Measurements from ENCODE around the gene PBX3.
"Not testable (repeated sequence)": the region's sequence is repeated elsewhere in the genome, so short reads cannot be mapped to it uniquely, and the experiment has no call there.

The PBX3 gene

DNA sequence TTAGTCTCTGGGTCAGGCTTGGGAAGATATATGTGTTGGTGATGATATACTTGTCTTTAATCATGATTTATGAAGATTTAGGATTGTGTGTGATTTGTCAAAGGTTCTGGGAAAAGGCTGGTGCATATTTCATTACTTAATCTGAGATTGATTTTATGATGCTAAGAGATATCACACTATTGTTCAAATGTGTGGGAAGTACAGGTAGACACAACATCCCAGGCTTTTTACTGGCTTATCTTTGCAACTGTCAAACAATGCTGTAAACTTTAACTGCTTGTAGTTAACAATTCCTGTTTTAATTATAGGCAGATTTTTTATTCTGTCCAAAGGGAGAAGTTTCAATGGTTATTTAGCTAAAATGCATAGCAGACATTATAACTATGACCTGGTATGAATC is 23.9 kb downstream of the PBX3 start:
- H3K4me3 ChIP-seq (ENCODE audit: low read depth, low read length): no peak overlapping the region
- no peak for DNase-seq (ENCODE audit: low read depth)
- TF ChIP-seq, protein P1, sequence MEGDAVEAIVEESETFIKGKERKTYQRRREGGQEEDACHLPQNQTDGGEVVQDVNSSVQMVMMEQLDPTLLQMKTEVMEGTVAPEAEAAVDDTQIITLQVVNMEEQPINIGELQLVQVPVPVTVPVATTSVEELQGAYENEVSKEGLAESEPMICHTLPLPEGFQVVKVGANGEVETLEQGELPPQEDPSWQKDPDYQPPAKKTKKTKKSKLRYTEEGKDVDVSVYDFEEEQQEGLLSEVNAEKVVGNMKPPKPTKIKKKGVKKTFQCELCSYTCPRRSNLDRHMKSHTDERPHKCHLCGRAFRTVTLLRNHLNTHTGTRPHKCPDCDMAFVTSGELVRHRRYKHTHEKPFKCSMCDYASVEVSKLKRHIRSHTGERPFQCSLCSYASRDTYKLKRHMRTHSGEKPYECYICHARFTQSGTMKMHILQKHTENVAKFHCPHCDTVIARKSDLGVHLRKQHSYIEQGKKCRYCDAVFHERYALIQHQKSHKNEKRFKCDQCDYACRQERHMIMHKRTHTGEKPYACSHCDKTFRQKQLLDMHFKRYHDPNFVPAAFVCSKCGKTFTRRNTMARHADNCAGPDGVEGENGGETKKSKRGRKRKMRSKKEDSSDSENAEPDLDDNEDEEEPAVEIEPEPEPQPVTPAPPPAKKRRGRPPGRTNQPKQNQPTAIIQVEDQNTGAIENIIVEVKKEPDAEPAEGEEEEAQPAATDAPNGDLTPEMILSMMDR (IDR thresholded peaks at IDR 0.05; ENCODE audit: control insufficient read depth, extremely low read depth, insufficient read depth): no peak

DNA sequence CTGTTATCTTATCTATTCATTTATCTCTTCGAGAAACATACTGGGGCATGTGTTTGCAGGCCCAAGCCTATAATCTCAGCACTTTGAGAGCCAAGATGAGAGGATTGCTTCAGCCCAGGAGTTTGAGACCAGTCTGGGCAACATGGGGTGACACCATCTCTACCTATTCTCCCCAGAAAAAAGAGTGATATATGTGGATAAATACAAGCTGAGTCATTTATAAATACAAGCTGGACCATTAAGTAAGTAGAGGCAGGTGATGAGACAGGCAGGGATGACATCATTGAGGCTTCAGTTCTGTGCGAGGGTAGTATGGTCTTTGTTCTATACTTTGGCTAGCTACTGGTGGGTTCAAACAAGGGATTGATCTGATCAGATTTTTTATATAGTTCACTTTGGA is 25.6 kb downstream of the PBX3 start:
- TF ChIP-seq, protein P1 (IDR thresholded peaks at IDR 0.05; ENCODE audit: control insufficient read depth, extremely low read depth, insufficient read depth): no peak

DNA sequence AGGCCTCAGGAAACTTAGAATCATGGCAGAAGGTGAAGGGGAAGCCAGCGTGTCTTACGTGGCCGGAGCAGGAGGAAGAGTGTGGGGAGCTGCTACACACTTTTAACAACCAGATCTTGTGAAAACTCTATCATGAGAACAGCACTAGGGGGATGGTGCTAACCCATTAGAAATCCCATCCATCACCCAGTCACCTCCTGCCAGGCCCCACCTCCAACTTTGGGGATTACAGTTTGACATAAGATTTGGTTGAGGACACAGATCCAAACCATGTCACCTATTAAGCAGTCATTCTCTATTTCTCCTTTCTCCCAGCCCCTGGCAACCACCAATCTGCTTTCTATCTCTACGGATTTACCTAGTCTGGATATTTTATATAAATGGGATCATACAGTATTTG is 26.9 kb downstream of the PBX3 start:
- TF ChIP-seq, protein P1 (IDR thresholded peaks at IDR 0.05; ENCODE audit: control insufficient read depth, extremely low read depth, insufficient read depth): no peak
- DNase-seq (ENCODE audit: low read depth): no peak
- no peak overlapping the region for H3K4me3 ChIP-seq (ENCODE audit: low read depth, low read length)

More for the DNA sequence above, 25.6 kb downstream of the PBX3 start:
- DNase-seq (ENCODE audit: low read depth): no peak
- no peak overlapping the region for H3K4me3 ChIP-seq (ENCODE audit: low read depth, low read length)

DNA sequence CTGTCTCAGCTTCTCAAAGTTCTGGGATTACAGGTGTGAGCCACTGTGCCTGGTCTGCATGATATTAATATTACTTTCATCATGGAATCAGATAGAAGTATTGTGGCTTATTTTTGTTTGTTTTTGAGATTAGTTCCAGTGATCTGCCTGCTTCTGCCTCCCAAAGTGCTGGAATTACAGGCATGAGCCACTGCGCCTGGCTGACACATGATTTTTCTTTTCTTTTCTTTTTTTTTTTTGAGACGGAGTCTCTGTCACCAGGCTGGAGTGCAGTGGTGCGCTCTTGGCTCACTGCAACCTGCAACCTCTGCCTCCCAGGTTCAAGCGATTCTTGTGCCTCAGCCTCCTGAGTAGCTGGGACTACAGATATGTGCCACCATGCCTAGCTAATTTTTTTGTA is 29.6 kb downstream of the PBX3 start:
- not testable (repeated sequence) for DNase-seq (ENCODE audit: low read depth); H3K4me3 ChIP-seq (ENCODE audit: low read depth, low read length)

DNA sequence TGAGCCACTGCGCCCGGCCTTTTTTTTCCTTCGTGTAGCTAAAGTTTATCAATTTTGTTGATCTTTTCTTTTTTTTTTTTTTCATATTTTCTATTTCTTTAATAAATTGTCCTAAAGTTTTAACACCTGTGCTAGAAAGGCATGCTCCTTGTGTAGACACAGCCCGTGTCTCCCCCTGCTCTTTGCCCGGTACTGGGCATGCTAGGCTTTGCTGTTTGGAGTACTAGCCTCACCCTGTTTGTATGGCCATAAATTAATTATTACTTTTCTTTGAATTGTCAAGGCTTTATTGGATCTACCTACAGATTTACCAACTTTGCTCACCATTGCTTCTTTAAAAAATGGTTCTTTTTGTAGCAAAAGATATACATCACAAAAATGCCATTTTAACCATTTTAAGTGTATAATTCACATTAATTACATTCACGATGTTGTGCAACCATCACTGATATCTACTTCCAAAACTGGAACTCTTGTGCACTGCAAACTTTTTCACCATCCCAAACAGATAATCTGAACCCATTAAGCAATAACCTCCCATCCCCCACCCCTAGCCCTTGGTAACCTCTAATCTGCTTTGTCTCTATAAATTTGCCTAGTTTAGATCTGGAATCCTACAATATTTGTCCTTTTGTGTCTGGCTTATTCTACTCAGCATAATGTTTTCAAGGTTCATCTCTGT is 31.5 kb downstream of the PBX3 start:
- not testable (repeated sequence) for DNase-seq (ENCODE audit: low read depth); H3K4me3 ChIP-seq (ENCODE audit: low read depth, low read length)

DNA sequence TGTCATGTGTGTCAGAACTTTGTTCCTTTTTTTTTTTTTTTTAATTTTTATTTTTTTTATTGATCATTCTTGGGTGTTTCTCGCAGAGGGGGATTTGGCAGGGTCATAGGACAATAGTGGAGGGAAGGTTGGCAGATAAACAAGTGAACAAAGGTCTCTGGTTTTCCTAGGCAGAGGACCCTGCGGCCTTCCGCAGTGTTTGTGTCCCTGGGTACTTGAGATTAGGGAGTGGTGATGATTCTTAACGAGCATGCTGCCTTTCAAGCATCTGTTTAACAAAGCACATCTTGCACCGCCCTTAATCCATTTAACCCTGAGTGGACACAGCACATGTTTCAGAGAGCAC is 32.0 kb downstream of the PBX3 start:
- DNase-seq (ENCODE audit: low read depth): not testable (repeated sequence)

DNA sequence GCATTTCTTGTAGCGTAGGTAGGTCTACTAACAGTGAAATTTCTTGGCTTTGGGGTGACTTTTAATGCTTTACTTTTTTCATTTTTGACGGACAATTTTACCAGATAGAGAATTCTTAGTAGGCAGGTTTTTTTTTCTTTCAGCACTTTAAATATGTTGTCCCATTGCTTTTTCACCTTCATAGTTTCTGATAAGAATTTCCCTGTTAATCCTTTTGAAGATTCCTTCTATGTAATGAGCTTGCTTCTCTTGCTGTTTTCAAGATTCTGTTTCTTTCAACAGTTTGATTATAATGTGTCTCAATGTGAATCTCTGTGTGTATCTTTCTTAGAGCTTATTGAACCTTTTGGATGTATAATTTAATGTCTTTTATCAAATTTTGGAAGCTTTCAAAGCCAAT is 35.5 kb downstream of the PBX3 start:
- H3K4me3 ChIP-seq (ENCODE audit: low read depth, low read length): no peak overlapping the region
- TF ChIP-seq, protein P1 (IDR thresholded peaks at IDR 0.05; ENCODE audit: control insufficient read depth, extremely low read depth, insufficient read depth): no peak
- no peak for DNase-seq (ENCODE audit: low read depth)

More for the DNA sequence above, 32.0 kb downstream of the PBX3 start:
- not testable (repeated sequence) for H3K4me3 ChIP-seq (ENCODE audit: low read depth, low read length)

DNA sequence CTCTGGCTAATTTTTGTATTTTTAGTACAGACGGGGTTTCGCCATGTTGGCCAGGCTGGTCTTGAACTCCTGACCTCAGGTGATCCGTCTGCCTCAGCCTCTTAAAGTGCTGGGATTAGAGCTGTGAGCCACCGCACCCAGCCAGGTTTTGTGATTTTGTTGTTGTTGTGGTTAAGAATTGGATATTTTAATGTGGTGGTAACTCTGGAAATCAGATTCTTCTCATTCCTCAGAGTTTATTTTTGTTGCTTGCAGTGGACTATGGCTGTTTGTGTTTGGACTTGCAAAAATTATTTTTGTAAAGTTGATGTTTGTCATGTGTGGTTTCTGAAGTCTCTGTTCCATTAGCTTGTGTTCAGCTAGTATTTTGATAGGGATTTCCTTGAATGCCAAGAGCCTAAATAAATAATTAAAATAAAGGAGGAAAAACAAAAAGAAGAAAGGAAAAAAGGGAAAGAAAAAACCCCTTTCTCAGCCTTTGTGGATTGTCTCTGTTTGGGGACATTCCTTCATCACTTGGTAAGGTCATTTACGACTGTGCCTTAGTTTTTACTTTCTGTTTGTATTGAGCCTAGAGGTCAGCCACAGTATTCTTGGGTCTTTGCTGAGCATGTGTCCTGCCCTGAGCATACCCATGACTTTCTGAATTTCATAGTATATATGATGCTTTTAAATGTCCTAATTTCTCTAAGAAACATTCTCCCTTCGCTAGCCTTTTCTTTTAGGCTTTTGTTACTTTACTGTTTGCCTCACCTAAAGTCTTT is 37.3 kb downstream of the PBX3 start:
- H3K4me3 ChIP-seq (ENCODE audit: low read depth, low read length): no peak overlapping the region
- TF ChIP-seq, protein P1 (IDR thresholded peaks at IDR 0.05; ENCODE audit: control insufficient read depth, extremely low read depth, insufficient read depth): no peak
- DNase-seq (ENCODE audit: low read depth): no peak
